Retina (tissue), 1 donor: Measurements from ENCODE around the gene GBP7.
A peak's percentile ranks its signal among the peaks of the same experiment; 100 is the strongest.
"Not testable (repeated sequence)": the region's sequence is repeated elsewhere in the genome, so short reads cannot be mapped to it uniquely, and the experiment has no call there.

Source experiments
- DNase-seq: peaks from one replicate; pipeline ENCODE4 v3.0.0-alpha.2; 2016

Gene GBP7, protein sequence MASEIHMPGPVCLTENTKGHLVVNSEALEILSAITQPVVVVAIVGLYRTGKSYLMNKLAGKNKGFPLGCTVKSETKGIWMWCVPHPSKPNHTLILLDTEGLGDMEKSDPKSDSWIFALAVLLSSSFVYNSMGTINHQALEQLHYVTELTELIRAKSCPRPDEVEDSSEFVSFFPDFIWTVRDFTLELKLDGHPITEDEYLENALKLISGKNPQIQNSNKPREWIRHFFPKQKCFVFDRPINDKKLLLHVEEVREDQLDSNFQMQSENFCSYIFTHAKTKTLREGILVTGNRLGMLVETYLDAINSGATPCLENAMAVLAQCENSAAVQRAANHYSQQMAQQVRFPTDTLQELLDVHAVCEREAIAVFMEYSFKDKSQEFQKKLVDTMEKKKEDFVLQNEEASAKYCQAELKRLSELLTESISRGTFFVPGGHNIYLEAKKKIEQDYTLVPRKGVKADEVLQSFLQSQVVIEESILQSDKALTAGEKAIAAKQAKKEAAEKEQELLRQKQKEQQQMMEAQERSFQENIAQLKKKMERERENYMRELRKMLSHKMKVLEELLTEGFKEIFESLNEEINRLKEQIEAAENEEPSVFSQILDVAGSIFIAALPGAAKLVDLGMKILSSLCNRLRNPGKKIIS

DNA sequence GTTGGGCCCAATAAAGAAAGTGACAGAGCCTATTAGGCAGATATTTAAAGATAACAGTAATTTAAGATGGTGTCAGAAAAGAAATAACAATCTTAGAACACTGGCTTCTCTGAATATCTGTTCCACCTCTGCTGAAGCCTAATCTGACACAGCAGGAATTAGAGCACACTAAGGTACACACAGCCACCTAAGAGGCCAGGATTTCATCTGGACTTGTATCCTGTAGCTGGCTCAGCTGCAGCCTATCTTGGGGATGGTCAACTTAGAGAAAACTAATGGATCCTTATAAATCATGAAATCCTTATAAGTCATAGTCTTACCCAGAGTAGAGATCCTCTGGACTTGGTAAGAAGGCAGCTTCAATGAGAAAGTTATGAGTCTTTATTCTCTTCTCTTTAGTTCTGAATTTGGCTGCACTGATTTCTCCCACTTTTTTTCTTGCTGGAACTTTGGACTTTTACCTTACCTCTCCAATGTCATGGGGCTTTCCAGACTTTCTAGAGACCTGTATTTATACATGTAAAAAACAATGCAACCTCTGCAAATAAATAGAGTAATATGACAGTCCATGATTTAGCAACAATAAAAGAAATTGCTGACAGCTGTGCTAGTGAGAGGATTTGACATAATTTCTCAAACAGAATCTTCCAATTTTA is at the start of gene GBP7:
Gene GBP7 (minus strand): TSS at position 403 of the 656 bp plus-strand sequence. CDS start 4,068 bp downstream, outside the sequence.
- DNase-seq, result no peak

GRCh38 chr1:89221341-89221740 is 45.5 kb upstream of the GBP7 start:
- DNase-seq, result no peak

DNA sequence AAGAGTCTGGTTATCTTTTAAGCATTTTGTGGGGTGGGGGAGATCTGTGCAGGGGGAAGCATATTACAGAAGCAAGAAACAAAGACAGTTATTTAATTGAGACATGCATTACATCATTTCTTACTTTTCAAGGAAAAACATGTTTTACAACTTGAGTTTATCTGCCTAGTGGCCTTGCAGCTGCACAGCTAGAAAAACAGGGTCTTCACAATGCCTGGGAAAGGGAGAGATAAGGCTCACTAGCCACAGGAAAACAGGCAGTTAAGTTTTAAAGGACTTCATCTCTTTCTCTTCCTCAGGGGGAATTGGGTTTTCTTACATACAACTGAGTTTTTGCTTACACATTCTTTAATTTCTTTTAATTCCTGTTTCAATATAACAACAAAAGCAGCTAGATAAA is 44.0 kb upstream of the GBP7 start:
- not testable (repeated sequence) for DNase-seq

- not testable (repeated sequence) for DNase-seq
These were observed 43.1 kb upstream of the GBP7 start for GRCh38 chr1:89218941-89219340.

DNA sequence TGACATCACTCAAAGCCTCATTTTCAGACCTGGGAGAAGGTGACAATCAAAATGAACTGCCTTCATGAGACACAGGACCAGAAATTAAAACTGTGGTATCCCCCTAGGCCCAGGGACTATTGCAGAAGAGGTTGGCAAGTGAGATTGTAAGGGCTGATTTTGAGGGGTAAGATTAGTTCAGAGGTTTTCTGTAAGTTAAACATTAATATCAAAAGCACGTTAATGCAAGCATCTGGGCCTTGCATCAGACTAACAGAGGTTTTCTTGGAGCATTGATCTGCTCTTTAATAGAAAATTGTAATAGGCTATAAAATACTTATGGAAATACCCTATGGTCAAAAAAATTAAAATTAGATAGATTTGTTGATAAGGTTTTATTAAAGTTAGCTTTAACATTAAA is 37.5 kb upstream of the GBP7 start:
- DNase-seq, result no peak

DNA sequence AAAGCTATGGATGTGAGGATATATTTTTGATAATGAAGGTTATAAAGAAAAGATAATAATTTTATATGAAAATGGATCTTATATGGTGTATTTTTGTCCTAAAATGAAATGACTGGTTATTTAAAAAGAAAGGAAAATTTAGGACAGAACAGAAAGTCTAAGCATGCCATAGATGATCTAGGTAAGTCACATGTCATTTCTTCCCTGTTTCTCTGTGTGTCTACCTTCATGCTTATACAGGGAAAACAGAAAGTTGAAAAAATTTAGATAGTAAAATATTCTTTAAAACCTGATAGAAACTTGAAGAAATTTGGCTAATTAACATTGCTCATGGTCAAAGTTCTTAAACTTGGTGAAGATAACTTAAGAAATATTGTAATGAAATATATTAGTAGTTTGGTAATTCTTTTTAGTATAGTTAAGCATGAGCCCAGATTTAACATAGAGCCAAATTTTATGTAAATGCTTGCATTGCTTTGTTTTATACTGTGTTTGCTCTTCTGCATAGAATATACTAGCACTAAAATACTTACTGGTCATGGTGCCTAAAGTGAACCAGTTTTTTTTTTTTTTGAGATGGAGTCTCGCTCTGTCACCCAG is 35.3 kb upstream of the GBP7 start:
- no peak for DNase-seq

DNA sequence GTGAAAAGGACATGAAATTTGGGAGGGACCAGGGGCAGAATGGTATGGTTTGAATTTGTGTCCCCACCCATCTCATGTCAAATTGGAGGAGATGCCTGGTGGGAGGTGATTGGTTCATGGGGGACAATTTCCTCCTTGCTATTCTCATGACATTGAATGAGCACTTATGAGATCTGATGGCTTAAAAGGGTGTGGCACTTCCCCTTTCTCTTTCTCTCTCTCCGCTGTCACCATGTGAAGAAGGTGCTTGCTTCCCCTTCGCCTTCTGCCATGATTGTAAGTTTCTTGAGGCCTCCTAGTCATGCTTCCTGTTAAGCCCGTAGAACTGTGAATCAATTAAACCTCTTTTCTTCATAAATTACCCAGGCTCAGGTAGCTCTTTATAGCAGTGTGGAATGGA is 30.6 kb upstream of the GBP7 start:
- no peak for DNase-seq

DNA sequence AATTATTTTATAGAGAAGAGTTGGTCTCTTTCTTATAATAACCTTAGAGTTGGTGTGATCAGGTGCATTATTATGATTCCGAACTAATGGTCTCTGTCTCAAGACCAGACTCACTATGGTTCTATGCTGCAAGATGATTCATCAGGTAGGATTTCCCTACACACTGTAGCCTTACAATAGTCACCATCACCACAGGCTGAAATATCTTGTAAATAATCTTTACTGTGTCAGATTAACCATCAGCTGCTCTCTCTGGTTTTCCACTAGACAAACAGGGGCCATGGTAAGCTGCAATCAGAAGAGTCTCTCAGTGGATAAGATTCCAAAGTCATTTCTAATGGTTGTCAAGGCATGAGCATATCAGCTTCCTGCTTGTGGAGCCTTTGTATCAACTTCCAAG is 27.4 kb upstream of the GBP7 start:
- DNase-seq, result no peak

DNA sequence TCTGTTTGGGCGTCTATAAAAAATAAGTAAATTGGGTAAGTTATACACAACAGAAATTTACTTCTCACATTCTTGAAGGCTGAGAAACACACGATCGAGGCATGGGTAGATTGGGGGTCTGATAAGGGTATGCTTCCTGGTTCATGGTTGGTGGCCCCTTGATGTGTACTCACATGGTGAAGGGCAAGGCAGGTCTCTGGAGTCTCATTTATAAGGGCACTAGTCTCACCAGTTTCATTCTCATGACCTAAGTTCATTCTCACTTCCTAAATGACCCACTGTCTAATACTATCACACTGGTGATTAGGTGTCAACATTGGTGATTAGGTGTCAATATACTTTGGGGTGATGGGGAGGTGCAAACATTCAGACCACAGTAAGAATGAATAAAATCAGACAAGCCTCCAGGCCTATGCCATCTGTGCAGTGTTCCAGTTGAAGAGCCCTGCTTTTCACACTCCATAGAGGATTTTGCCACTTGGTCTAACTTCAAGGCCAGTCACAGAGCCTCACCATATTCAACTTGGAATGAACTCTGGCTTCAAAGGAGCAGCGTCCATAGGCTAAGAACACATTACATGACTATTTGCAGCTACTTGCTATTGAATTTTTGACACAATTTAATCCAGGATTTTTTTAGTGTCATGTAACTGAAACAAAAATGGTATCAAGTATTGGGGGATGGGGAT is 25.4 kb upstream of the GBP7 start:
- no peak for DNase-seq

DNA sequence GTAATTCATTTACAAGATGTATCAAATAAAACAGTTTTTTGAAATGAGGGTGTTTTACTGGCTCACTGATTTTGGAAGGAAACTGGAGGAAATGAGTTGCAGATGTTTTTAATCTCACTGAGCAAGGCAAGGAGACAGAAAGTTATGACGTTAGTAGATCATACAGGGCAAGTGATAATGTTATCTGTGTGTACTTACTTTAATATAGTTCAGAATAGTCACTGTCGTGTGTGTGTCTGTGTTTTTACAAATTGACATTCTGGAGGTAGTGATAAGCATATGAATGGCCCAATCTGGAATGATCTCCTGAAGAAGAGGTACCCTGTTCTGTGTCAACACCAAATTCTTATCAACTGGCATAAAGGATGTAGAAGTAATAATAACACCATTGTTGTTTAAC is 24.9 kb upstream of the GBP7 start:
- no peak for DNase-seq

DNA sequence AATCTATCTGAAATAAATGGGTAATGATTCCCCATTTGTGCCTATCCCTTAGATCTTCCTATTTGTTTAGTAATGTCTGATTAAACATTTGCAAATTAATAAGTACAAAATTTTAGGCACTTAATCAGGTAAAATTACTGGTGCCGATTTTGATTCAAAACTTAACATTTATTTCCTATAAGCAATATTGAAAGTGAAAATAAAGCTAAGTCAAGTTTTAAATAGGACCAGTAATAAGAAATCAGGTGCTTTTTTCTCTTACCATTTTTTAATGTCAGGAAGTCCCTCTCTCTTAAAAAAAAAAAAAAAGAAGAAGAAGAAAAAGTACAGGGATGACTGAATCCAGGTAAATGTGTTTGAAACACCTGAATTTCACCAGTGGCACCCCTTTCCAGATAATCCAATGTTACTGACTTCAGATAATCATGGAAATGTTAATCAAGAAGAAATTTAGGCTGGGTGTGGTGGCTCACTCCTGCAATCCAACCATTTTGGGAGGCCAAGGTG is 23.8 kb upstream of the GBP7 start:
- no peak for DNase-seq

DNA sequence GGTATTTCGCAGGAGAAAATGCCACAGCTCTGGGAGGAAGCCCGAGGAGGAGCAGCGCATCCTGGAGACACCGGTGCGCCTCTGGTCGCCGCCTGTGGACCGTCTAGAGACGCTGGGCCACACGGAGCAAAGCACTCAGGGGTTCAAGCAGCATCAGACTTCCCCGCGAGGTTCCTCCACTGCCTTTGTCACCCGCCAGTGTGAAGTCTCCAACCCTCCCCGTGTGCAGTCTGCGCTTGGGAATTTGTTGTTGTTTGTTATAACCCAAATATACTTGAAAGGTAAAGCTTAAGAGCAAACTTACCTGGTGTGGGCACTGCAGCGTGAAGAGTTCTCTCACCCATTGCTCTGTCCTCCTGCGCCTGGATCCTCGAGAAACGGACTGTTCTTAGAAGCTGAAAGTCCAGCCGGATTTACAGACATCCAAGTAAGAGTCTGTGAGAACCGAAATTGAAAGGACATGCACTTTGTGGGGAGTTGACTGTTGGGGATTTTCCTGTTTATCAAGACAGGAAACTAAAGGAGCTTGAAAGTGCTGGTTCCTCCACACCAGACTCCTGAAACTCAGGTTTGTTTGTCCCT is 22.8 kb upstream of the GBP7 start, which contains the start of gene GBP4:
Gene GBP4 (minus strand): TSS at position 452 of the 582 bp plus-strand sequence. CDS start 108 bp downstream, at position 344.
- peak; percentile 26 for DNase-seq

- peak; percentile 31 for DNase-seq
These were observed 22.3 kb upstream of the GBP7 start for GRCh38 chr1:89198081-89198480.

GRCh38 chr1:89195476-89195875 is 19.7 kb upstream of the GBP7 start:
- DNase-seq, result no peak

DNA sequence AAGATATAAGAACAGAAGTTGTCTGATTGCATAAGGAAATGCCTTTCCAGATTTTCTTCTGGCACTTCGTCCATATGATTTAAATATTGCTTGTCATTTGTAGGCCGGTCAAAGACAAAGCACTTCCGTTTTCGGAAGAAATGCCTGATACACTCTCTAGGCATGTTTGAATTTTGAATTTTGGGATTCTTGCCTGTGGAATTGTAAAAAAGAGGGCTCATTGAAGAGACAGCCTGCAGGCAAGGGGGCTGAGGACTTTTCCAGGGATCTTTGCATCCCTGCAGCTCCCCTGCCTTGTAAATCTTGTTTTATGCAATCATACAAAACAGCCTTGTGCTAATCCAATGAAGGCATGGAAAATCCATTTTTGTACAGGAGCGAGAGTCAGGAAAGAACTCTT is 15.5 kb upstream of the GBP7 start:
- no peak for DNase-seq

DNA sequence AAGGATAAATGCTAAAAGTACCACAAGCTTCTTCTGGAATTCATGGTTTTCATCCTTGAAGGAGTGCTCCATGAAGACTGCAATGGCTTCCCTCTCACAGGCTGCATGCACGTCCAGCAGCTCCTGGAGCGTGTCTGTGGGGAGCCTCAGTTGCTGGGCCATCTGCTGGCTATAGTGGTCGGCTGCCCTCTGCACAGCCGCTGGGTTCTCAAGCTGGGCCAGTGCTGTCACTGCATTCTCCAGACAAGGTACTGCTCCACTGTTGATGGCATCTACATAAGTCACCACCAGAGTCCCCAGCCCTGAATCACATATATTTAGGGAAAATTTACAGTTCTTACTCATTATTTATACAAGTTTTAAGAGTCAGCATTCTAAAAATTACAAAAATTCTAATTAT is 14.2 kb upstream of the GBP7 start:
- DNase-seq, result no peak

DNA sequence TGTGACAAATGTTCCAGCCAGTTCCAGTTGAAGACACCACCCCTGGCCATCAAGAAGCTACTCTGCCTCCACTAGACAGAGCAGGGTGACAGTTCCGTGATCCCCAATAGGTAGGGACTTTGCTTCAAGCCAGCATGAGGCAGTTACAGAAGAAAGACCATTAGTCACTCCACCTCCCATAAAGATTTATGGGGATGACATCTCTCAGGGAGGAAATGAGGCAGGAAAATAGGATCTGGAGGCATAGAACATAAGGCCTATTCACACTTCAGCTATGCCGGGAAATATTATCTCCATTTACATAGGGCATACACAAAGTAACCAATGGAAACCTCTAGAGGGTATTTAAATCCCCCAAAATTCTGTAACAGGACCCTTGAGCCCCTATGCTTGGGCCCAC is 3.5 kb upstream of the GBP7 start:
- DNase-seq, result no peak

- DNase-seq, result no peak
These were observed 1.2 kb upstream of the GBP7 start for GRCh38 chr1:89176971-89177370.

- DNase-seq, result no peak
These were observed 1.3 kb downstream of the GBP7 start for GRCh38 chr1:89174491-89174890.

GRCh38 chr1:89172468-89173143 is 3.2 kb downstream of the GBP7 start:
- no peak for DNase-seq

DNA sequence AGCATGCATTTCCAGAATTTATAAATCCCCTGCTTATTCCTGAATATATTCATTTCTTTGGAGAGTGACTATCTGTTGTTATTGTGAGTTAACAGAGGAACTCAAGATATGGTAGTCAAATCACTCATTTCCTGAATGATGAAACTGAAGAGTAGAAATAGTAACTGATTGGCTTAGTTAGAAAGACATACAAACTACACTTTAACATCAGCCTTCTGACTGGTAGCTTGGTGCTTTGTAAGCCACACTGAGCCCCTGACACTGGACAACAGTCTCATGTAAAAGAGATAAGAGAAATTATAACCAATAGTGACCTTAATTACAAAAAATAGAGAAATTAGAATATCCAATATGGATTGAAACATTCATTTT is 4.8 kb downstream of the GBP7 start:
- DNase-seq, result no peak
